ENCODE measurements around the gene AOX1. TPM values are rescaled to one million over a fixed set of nuclear protein-coding genes. Genes with fewer than 3 reads are reported as not detected.

AOX1 gene
- total and polyA plus RNA-seq, 9 of the 15 experiments (the other 6 are each of a cell fraction or from before 2014, with no cell fraction given), result 0.10 to 0.55 (median 0.20) TPM; not detected in 6

DNA sequence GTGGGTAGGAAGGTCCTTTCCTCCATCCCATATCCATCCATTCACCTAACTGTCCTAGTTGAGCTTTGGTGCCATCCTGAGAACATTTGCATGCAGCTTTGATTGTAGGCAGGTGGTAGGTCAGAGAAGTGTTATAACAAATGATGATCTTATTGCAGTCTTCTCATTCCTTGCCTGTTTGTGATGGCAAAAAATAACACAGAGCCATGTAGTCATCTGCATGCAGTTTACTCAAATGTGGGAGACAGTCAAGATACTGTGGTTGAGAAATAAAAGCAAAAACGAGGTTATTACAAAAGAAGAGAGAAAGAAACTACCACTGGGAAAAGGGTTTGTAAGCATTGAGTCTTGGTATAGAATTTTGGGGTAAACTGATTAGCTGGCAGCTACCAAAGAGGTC is 66.3 kb downstream of the AOX1 start:
- H3K36me3 ChIP-seq (ENCODE audit: control insufficient read depth, insufficient read depth, low read length), result no peaks in the 10 kb centered on the region
- H2AFZ ChIP-seq (ENCODE audit: low read depth, low read length), result no peak overlapping the region
- in situ Hi-C loops (cut with MboI) (no loop called here), intact Hi-C loops (cut with micrococcal nuclease) (no loop called here)
- H3K4me1 ChIP-seq (replicated peaks in 1 of 2; ENCODE audit: control insufficient read depth in 2 of 2, insufficient read depth in 2 of 2, low read length in 2 of 2), result peaks cover 0 to 7% of the 10 kb centered on the region in 2 experiments; a peak in 2 of 5 replicates
- BruUV-seq (replicated peaks), result no TSS peak
- no peak overlapping the region for H3K27ac ChIP-seq (ENCODE audit: extremely low read depth, low read depth, low read length)
- H3K4me2 ChIP-seq (ENCODE audit: insufficient read depth, low read length), result no peak overlapping the region
- ATAC-seq (no peak), DNase-seq (ENCODE audit: extremely low read depth in 1 of 4, low spot score in 3 of 4) (no peak), FAIRE-seq (no peak)
- ChIA-PET POLR2A (interaction anchor here (0.6 kb wide), 1 partner anchor 640 kb away, joined by 3 read pairs; no protein-coding TSS in a partner anchor), CTCF (ENCODE audit: low intra/inter-chr PET ratio) (no interaction called here)
- no peaks in the 10 kb centered on the region for H3K79me2 ChIP-seq (ENCODE audit: control insufficient read depth, insufficient read depth, low read length)
- no peaks in the 10 kb centered on the region for H3K9me1 ChIP-seq (ENCODE audit: control insufficient read depth, insufficient read depth, low read length)
- TF ChIP-seq, protein P1, sequence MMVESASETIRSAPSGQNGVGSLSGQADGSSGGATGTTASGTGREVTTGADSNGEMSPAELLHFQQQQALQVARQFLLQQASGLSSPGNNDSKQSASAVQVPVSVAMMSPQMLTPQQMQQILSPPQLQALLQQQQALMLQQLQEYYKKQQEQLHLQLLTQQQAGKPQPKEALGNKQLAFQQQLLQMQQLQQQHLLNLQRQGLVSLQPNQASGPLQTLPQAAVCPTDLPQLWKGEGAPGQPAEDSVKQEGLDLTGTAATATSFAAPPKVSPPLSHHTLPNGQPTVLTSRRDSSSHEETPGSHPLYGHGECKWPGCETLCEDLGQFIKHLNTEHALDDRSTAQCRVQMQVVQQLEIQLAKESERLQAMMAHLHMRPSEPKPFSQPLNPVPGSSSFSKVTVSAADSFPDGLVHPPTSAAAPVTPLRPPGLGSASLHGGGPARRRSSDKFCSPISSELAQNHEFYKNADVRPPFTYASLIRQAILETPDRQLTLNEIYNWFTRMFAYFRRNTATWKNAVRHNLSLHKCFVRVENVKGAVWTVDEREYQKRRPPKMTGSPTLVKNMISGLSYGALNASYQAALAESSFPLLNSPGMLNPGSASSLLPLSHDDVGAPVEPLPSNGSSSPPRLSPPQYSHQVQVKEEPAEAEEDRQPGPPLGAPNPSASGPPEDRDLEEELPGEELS (CRISPR knock-in tag; IDR thresholded peaks at IDR 0.05; ENCODE audit: borderline replicate concordance), result no peak
- TF ChIP-seq SLC30A9 (CRISPR knock-in tag; IDR thresholded peaks at IDR 0.05) (no peak), MCM7 (IDR thresholded peaks at IDR 0.05) (no peak), GTF2F1 (IDR thresholded peaks at IDR 0.05; ENCODE audit: low read depth, low read length) (no peak), ETS2 (tag; IDR thresholded peaks at IDR 0.05; ENCODE audit: borderline replicate concordance, poor library complexity, severe bottlenecking) (no peak)
- H3K9me3 ChIP-seq (replicated peaks; ENCODE audit: control insufficient read depth, insufficient read depth, low read depth, low read length), result no peaks in the 10 kb centered on the region
- H3K9ac ChIP-seq (ENCODE audit: insufficient read depth in 1 of 2, low read depth in 2 of 2, low read length in 2 of 2), result no peak overlapping the region
- H3K4me3 ChIP-seq, result no peak overlapping the region
- no peaks in the 10 kb centered on the region for H3K27me3 ChIP-seq (ENCODE audit: control insufficient read depth in 2 of 2, insufficient read depth in 2 of 2, low read length in 2 of 2)
- no peaks in the 10 kb centered on the region for H4K20me1 ChIP-seq (replicated peaks; ENCODE audit: control insufficient read depth, insufficient read depth, low read length)
- no CpG with 5 or more reads among the region's 1 CpG for WGBS (ENCODE audit: insufficient coverage, low coverage, missing lambda C conversion rate)

All from K562 (cell line).